GM18861 (cell line): ENCODE results near the gene NVL.
"Not testable (repeated sequence)": the region's sequence is repeated elsewhere in the genome, so short reads cannot be mapped to it uniquely, and the experiment has no call there.

Experiments
- ATAC-seq: cut with Tn5 transposase; IDR thresholded peaks from one replicate; pipeline ENCODE4 v1.9.1; 2021; ENCODE audit not compliant: unreplicated experiment

Gene NVL

DNA sequence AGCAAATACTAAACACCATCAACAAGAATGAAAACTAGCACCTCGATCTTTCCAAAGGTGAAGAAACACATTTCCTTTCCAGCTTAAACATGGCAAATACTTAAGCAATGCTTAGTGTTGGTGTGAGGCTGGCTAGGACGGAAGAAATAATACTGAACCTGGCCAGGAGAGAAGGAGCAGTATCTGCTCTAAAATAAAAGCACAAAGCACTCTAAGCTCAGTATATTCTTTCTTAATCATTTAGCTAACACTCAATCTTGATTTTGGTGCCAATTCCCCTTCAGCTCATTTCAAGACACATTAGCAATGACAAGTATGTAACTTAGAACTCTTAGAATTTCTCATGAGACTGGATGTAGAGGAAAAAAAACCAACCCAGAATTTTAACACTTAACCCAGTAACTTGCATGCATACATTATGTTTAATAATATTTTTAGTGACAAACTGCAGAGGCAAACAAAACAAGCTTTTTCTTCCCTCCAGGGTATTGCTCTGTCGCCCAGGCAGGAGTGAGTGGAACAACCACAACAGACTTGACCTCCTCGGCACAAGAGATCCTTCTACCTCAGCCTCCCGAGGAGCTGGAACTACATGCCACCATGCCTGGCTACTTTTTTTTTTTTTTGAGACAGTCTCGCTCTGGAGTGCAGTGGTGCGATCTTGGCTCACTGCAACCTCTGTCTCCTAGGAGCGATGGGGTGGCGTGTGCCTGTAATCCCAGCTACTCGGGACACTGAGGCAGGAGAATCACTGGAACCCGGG is 92.7 kb downstream of the NVL start:
- no peak for ATAC-seq

DNA sequence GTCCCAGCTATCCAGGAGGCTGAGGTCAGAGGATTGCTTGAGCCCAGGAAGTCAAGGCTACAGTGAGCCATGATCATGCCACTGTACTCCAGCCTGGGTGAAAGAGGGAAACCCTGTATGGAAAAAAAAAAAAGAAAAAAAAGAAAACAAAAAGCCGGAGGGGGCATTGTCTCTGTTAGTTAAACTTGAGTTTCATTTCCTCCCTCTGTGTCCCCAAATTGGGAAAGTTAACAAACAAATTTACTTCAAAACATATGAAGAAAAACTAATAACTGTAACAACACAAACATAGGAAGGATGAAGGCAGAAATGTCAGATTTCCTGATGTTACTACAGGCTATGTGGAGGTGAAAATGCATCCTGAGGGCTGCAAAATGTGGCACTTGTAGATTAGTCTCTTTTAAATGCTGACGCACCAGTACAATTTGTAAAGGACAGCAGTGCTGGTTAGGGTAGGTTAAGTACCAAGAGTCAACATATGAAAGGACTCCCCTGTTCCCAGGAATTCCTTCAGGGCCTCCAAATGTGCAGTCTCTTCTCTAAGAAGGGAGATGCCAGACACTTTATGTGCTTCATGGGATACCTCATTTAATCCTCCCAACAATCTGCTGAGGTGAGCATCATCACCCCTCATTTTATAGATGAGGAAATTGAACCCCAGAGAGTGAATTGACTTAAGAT is 94.0 kb downstream of the NVL start:
- no peak for ATAC-seq

DNA sequence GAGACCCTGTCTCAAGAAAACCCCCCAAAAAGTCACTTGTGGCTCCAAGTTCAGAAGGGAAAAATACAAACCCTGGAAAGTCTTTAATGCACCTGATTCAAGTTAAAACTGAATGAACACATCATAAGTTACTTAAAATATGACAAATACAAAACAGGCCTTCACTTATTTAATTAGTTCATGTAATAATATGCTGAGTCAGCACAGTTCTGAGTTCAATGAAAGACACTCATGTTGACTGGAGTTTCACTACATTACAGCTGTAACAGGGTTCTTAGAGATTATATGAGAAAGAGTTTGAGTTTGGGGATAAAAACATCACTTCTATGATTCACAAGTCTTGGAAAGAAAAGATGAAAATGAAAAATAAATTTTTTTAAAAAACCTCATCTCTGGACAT is 96.0 kb downstream of the NVL start:
- no peak for ATAC-seq

DNA sequence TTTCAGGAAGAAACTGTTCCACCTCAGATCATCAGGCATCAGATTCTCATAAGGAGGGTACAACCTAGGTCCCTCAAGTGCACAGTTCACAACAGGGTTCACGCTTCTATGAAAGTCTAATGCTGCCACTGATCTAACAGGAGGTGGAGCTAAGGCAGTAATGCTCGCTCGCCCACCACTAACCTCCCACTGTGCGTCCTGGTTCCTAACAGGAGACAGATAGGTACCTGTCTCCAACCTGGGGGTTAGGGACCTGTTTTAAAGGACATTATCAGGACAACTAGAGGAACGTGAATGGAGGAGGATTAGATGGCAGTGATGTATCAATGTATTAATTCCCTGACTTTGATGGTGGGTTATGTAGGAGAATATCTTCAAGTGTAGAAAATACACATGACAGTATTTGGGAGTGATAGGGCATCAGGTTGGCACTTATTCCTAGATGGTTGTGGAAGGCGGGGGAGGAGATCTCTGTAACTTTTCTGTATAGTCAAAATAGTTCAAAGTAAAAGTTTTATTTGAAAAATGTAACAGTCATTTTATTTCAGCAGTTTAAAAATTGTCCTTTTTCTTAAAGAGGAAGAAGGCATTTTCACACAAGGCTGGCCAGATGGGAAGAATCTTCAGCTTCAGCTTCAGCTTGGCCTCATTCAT is 103.0 kb downstream of the NVL start:
- no peak for ATAC-seq

DNA sequence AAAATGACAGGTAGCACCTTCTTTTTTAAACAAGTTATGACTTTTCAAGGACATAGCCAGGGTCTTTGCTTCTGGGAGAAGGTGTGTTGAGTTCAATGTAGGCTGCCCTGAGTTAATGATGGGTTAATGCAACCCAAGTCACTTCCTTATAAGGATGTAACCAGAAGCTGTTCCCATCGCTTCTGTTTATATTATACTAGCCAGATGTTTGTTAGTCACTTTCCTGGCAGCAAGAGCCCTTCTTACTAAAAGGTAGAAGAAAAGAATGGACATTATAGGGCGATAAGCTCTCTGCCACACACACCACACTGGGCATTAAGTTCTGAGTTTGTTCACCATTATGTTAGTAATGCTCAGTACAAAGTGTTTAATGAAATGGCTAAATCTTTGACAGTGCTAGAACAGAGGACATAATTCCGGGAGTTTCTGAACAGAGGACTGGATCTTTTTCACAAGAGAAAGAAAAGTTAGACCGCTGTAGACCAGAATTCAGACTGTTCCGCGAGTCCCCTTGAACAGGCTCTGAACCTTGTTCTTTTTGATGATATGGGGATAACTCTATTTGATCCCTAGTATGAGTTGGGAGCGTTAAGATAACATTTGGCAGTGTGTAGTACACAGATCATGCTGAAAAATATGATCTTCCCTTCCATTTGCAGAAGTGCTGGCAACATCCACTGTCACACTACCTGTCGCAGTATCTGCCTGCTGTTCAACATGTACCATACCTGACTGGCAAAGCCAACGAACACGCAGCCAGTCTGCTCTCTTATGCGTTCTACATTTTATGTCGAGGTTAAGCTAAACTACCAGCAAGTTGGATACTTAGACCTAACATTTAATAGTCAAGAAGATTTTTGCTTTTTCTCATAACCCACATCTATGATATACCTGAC is 105.9 kb downstream of the NVL start:
- ATAC-seq: no peak

DNA sequence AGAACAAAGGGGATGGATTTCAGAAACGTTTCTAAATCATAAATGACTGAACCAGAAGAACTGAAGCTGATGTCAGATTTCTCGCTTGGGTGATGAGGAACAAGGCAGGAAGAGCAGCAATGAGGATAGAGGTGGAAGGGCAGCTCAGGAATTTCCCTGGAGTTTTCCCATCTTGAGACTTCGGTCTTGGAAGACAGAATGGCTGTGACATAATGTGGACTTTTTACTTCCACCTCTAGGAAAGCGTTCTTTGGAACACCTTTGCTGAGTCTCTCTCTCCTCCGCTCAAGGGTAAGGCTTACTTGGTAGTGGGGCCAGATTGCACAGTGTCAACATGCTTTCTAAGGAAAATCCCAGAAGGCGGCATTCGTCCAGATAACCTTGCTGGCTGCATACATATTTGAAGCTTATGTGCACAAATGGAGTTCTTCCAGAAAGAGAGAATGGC is 110.3 kb downstream of the NVL start:
- ATAC-seq: no peak

DNA sequence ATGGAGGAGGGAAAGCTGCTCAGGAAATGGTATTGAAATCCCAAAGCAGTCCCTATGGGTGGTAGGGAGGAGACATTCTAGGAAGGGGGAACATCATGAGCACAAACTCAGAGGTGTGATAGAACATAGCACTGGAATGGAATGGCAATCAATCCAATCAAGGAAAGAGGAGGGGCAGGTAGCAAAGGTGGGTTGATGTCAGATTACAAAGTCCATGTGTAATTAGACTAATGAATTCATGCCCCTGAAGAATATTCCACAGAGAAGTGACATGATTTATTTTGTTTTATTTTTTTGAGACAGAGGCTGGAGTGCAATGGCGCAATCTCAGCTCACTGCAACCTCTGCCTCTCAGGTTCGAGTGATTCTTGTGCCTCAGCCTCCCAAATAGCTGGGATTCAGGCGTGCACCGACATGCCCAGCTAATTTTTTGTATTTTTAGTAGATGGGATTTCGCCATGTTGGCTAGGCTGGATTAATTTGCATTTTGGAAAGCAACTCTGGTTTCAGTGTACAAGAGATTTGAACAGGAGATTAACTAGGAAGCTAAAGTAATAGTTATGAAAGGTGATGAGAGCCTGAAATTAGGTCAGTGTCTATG is 110.9 kb downstream of the NVL start:
- ATAC-seq: no peak

DNA sequence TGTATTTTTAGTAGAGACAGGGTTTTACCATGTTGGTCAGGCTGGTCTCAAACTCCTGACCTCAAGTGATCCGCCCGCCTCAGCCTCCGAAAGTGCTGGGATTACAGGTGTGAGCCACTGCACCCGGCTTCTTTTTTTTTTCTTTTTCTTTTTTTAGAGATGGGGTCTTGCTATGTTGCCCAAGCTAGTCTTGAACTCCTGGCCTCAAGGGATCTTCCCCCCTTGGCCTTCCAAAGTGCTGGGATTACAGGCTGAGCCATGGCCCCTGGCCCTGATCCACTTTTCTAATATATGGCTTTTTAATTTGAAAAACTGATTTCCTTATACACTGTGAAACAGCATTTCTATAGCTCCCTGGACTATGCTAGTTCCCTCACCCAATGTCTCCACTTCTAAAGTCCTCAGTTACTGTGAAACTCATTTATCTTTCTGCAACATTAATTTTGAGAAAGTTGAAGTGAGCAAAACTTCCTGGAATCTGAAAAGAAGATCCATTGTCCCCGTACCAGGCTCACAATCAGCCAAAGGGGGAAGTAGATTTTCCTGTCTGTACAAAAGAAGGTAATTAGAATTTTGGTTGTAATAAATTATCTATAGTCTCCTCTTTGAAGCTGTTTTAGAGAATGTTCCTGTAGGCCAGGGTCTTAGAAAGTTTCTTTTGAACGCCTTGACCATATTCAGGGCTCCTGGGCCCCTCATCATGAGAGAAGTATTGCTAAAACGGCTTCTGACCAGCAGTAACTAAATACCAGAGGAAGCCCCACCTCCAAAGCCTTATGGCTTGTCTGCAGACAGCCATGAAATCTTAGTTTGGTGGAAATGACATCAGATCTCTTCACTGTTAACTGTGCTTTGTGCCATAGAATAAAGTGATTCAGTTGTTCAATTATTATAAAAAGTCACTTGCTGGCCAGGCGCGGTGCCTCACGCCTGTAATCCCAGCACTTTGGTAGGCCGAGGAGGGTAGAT is 112.0 kb downstream of the NVL start:
- ATAC-seq: no peak

DNA sequence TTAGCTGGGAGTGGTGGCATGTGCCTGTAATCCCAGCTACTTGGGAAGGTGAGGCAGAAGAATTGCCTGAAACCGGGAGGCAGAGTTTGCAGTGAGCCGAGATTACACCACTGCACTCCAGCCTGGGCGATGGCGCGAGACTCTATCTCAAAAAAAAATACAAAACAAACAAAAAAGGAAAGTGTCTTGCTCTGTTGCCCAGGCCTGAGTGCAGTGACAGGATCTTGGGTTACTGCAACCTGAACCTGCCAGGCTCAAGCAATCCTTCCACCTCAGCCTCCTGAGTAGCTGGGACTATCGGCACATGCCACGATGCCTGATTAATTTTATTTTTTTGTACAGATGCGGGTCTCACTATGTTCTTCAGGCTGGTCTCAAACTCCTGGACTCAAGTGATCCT is 113.6 kb downstream of the NVL start:
- ATAC-seq: no peak

DNA sequence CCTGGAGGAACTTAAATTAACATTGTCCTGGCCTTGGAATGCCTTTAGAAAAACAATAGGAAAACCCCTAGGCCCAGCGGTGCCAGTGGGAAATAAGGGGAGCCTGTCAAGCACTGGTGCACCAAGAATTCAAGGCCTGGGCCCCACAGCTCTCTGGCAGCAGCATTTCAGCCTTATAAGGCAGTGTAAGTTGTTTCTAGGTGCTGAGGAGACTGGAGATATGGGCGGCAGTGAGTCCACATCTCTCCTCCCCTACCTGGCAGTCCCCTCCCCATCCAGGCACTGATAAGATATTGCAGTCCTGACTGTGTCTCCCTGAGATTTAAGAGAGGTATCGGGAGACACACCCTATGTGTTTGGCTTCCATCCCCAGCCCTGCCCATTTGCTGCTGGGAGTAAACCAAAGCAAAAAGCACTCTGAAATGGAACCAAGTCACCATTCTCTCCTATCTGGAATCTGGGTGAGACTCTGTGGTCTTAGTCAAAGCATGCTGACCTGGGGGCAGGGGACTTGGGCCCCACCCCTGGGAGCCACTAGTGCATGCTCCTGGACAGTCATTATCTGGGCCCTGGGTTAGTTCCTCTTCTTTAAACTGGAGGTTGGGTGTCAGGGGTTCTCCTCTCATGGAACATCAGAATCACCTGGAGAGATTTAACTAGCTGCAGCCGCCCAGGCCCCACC is 116.4 kb downstream of the NVL start:
- peak; percentile 37 for ATAC-seq

DNA sequence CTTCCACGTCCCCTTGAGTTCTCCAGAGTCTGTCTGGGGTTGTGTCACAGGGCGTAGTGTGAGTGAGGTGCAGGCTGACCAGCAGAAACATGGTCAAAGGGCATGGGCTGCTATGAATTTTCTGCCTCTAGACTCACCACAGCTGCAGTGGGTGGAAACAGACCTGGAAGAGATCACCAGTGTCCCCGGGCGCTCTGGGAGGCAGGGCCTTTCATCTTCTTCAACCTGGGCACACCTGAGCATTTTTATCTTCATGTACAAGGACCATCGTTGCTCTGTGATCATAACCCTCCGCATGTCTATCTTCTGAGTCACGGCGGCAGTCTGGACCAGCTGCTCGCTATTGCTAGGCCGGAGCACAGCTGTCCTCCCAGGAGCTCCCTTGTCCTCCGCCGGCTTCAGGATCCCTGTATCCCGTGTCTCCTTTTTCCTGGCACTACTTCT is 117.3 kb downstream of the NVL start:
- no peak for ATAC-seq

DNA sequence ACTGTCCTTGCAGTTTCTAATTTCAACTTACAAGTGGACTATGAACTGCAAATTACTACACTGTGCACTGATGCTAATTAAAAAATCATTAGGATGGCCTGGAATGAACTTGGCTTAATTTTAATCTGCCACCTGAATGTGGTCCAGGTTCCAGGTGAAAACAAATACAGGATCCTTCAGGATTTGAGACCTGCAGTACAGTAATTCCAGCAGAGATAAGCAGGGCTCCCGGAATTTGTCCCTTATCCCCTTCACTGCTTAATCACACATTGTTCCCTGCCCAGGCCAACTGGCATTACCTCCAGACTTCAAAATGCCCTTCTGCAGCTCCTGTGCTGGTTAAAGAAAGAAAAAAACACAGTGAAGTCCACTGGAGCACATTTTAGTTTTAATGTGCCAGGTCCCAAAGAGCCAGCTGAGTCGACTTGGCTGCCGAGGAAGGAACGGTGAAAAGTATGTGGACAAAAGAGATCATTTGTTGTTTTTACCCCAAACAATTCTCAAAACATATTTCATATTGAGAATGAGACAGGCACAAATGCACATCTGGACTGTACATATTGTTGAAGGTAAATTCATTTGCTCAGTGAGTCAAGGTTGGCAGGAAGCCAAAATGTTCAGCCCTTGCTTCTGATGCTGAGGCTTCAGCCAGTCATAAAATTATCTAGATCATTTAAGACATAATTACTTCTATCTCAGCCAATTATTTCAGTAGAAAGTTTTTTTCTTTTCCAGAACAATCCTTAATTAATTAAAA is 118.6 kb downstream of the NVL start:
- no peak for ATAC-seq

DNA sequence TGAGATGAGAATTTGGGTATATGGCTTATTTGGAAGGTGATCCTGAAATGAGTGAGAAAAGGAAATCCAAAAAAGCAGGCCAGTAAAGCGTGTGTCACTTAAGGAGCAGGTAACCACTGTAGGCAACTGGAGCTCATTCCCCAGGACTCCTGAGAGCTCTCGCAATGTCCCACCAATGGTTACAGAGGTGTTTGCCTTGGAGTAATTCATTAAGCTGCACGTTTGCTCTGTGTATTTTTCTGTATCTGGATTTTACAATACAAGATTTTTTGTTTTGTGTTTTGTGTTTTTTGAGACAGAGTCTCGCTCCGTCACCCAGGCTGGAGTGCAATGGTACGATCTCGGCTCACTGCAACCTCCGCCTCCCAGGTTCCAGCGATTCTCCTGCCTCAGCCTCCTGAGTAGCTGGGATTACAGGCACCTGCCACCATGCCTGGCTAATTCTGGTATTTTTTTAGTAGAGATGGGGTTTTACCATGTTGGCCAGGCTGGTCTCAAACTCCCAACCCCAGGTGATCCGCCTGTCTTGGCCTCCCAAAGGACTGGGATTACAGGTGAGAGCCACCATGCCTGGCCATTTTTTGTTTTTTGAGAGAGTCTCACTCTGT is 123.9 kb downstream of the NVL start:
- ATAC-seq: not testable (repeated sequence)

DNA sequence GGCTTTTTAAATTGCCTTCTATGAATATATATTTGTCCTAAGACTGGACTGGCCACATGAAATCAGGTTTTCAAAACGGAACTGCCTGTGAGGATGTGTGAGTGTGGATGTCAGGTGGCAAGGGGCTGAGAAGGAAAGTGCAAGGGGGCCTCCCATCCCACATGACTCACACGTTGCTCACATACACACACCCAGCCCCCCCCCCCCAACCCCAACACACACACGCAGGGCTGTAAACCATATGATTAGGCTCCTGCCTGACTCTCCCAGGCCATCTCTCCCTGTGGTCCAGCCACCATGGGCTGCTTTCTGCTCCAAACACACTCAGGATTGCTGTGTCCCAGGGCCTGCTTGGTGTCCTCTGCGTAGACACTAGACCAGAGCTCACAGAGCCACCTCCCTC is 124.5 kb downstream of the NVL start:
- ATAC-seq: no peak

DNA sequence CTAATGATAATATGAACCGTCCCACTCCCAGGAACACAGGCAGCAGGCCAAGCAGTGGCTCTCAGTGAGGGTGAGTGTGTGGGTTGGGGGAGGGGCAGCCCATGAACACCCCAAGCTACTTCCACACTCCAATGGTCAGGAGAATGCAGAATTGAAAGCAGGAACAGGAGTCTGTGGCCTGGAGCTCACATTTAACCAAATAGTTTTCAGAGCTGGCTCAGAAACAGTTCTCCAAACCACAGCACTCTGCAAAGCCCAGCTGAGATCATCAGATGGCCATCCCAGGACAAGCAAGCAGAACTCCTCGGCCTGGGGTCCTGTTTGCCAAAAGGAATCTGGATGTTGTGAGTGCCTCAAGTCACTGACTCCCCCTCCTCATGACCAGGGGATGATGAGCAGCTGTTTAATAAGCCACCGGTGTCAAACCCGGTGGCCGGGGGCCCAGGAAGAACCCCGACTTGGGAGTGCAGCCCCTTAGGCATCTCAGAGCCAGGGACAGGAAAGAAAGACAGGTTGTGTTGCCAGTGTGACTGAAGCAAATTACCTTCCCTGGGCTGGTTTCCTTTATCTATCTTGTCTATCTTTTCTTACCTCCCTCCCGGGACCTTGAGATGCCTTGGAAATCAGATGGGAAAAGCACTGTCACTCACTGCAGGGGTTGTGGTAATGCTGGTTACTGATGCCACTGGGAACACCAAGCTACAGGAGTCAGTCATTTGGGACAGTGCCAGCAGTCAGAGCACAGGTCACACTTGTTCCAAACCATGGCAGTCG is 126.5 kb downstream of the NVL start:
- ATAC-seq: peak; percentile 67

DNA sequence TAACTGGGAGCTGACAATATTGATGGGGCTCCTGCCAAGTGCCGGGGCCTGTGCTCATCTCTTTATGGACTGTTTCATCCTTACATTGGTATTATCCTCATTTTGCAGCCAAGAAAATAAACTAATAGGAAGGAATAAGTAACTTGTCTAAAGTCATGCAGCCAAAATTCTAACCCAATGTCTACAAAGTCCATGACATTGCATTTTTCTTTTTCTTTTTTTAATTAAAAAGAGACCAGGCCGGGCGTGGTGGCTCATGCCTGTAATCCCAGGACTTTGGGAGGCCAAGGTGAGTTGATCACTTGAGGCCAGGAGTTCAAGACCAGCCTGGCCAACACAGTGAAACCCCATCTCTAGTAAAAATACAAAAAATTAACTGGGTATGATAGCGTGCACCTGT is 128.1 kb downstream of the NVL start:
- no peak for ATAC-seq

DNA sequence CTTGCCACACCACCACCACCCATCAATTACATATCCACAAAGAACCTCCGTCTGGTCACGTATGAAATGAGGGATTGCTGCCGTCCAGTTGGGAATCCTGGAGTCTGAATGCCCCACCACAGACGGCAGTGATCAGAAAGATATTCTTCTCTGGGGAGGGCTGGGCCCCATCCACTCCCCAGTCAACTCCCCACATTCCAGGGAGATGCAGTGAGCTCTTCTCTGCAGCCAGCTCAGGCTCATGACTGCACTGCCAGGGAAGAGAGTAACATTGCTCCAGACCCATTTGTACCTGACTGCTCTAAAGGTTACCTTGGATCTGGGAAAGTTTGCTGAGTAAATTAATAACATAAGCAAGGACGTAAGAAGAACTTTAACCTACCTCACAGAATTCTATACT is 128.6 kb downstream of the NVL start:
- ATAC-seq: no peak
